ENCODE data around the gene PSG6.
"Not testable (repeated sequence)": the region's sequence is repeated elsewhere in the genome, so short reads cannot be mapped to it uniquely, and the experiment has no call there.

DNA sequence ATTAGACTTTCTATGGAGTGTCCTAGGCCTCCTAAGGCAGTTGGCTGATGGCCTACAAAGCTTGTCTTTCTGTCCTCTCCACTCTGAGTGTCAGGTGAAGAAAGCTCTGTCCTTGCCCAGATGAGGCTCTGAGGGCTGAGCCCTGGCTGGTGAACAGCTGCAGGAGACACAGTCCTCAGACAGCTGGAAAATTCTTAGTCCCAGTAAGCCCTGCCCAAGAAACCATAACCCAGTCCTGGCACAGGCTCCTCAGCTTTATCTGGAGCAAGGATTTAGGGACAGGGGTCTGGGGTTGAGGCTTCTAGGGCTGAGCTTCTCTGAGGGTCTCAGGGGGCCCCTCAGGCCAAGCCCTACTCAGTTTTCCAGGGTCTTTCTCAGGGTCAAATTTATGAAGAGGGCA, 17.0 kb upstream of the PSG6 start:
- TF ChIP-seq, protein P1, sequence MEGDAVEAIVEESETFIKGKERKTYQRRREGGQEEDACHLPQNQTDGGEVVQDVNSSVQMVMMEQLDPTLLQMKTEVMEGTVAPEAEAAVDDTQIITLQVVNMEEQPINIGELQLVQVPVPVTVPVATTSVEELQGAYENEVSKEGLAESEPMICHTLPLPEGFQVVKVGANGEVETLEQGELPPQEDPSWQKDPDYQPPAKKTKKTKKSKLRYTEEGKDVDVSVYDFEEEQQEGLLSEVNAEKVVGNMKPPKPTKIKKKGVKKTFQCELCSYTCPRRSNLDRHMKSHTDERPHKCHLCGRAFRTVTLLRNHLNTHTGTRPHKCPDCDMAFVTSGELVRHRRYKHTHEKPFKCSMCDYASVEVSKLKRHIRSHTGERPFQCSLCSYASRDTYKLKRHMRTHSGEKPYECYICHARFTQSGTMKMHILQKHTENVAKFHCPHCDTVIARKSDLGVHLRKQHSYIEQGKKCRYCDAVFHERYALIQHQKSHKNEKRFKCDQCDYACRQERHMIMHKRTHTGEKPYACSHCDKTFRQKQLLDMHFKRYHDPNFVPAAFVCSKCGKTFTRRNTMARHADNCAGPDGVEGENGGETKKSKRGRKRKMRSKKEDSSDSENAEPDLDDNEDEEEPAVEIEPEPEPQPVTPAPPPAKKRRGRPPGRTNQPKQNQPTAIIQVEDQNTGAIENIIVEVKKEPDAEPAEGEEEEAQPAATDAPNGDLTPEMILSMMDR (IDR thresholded peaks at IDR 0.05) = not testable (repeated sequence)
- TF ChIP-seq POLR2A (IDR thresholded peaks at IDR 0.05) = not testable (repeated sequence)

Measured in thyroid gland (tissue), 4 donors.